ENCODE data around the gene CAMSAP1. TPM values are rescaled to one million over a fixed set of nuclear protein-coding genes. Genes with fewer than 3 reads are reported as not detected.

The CAMSAP1 gene
- total and polyA plus RNA-seq, 9 of the 15 experiments (the other 6 are each of a cell fraction or from before 2014, with no cell fraction given), result 1.5 to 28.8 (median 14.3) TPM

GRCh38 chr9:135805422-135806022, 101.8 kb downstream of the CAMSAP1 start:
- 78% methylated on average over 18 of the region's 22 CpGs for WGBS (ENCODE audit: insufficient coverage, low coverage, missing lambda C conversion rate)
- no TSS peak for BruUV-seq (replicated peaks)
- in situ Hi-C loops (cut with MboI) (no loop called here), intact Hi-C loops (cut with micrococcal nuclease) (no loop called here)
- Histone ChIP-seq H3K79me2 (ENCODE audit: control insufficient read depth, insufficient read depth, low read length) (no peaks in the 10 kb centered on the region), H3K4me3 (no peak overlapping the region), H2AFZ (ENCODE audit: low read depth, low read length) (no peak overlapping the region), H3K27ac (ENCODE audit: extremely low read depth, low read depth, low read length) (no peak overlapping the region), H3K9me1 (ENCODE audit: control insufficient read depth, insufficient read depth, low read length) (no peaks in the 10 kb centered on the region), H3K27me3 (ENCODE audit: control insufficient read depth in 2 of 2, insufficient read depth in 2 of 2, low read length in 2 of 2) (peaks cover 4 to 5% of the 10 kb centered on the region in 2 experiments; a peak in 2 of 5 replicates), H3K36me3 (ENCODE audit: control insufficient read depth, insufficient read depth, low read length) (peaks cover 8% of the 10 kb centered on the region; the same call in 1 of the 3 replicates), H3K4me2 (ENCODE audit: insufficient read depth, low read length) (no peak overlapping the region), H3K9me3 (replicated peaks; ENCODE audit: control insufficient read depth, insufficient read depth, low read depth, low read length) (no peaks in the 10 kb centered on the region; the same call in 1 of the 2 replicates), H3K9ac (ENCODE audit: insufficient read depth in 1 of 2, low read depth in 2 of 2, low read length in 2 of 2) (no peak overlapping the region), H3K4me1 (replicated peaks in 1 of 2; ENCODE audit: control insufficient read depth in 2 of 2, insufficient read depth in 2 of 2, low read length in 2 of 2) (peaks cover 0 to 20% of the 10 kb centered on the region in 2 experiments; a peak in 2 of 5 replicates), H4K20me1 (replicated peaks; ENCODE audit: control insufficient read depth, insufficient read depth, low read length) (no peaks in the 10 kb centered on the region)
- ChIA-PET POLR2A (interaction anchor here (0.6 kb wide), 1 partner anchor 9 kb away, joined by 3 read pairs; no protein-coding TSS in a partner anchor), CTCF (ENCODE audit: low intra/inter-chr PET ratio) (no interaction called here)
- ATAC-seq, result no peak
- TF ChIP-seq MBD2 (IDR thresholded peaks at IDR 0.05; ENCODE audit: borderline replicate concordance, low read depth), result no peak
- TF ChIP-seq, protein P1, sequence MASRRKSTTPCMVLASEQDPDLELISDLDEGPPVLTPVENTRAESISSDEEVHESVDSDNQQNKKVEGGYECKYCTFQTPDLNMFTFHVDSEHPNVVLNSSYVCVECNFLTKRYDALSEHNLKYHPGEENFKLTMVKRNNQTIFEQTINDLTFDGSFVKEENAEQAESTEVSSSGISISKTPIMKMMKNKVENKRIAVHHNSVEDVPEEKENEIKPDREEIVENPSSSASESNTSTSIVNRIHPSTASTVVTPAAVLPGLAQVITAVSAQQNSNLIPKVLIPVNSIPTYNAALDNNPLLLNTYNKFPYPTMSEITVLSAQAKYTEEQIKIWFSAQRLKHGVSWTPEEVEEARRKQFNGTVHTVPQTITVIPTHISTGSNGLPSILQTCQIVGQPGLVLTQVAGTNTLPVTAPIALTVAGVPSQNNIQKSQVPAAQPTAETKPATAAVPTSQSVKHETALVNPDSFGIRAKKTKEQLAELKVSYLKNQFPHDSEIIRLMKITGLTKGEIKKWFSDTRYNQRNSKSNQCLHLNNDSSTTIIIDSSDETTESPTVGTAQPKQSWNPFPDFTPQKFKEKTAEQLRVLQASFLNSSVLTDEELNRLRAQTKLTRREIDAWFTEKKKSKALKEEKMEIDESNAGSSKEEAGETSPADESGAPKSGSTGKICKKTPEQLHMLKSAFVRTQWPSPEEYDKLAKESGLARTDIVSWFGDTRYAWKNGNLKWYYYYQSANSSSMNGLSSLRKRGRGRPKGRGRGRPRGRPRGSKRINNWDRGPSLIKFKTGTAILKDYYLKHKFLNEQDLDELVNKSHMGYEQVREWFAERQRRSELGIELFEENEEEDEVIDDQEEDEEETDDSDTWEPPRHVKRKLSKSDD (conservative IDR thresholded peaks at IDR 0.05; ENCODE audit: low read length), result no peak
- peak; percentile 45; the same call in 1 of the 2 replicates for TF ChIP-seq POLR2G (IDR thresholded peaks at IDR 0.05; ENCODE audit: low read depth, low read length)
- no peak for TF ChIP-seq FOXK2 (conservative IDR thresholded peaks at IDR 0.05 in 1 of 2, IDR thresholded peaks at IDR 0.05 in 1 of 2; ENCODE audit: low read depth in 2 of 2)
- peak; percentile 28 for TF ChIP-seq RBM22 (IDR thresholded peaks at IDR 0.05; ENCODE audit: low read depth, low read length, poor library complexity, severe bottlenecking)
- no peak for TF ChIP-seq DIDO1 (tag; IDR thresholded peaks at IDR 0.05; ENCODE audit: low read depth)
- no peak for TF ChIP-seq MYBL2 (IDR thresholded peaks at IDR 0.05; ENCODE audit: low read depth)
- no peak for TF ChIP-seq MYBL2 (CRISPR knock-in tag; IDR thresholded peaks at IDR 0.05; ENCODE audit: borderline replicate concordance)
- FAIRE-seq, result no peak
- no peak for DNase-seq (ENCODE audit: extremely low read depth in 1 of 4, low spot score in 3 of 4)
